ENCODE measurements around the gene SERHL2. TPM values are rescaled to one million over a fixed set of nuclear protein-coding genes. Genes with fewer than 3 reads are reported as not detected.
A peak's percentile ranks its signal among the peaks of the same experiment; 100 is the strongest.
"Not testable (repeated sequence)": the region's sequence is repeated elsewhere in the genome, so short reads cannot be mapped to it uniquely, and the experiment has no call there.

Gene SERHL2
- total RNA-seq, 1 donor from 2014 or later = 1.6 TPM

DNA sequence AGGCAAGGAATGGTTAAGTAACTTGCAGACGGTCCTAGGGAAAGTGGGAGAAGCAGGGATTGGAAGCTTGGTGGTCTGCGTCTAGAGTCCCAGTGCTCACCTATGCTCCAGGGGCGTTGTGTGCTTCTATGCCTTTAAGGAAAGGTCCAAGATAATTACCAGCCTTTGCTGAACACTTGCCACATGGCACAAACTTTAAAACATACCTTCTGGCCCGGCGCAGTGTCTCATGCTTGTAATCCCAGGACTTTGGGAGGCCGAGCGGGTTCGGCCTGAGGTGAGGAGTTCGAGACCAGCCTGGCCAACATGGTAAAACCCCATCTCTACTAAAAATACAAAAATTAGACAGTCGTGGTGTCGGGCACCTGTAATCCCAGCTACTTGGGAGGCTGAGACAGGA lies 58.6 kb downstream of the SERHL2 start:
- DNase-seq (no peak), ATAC-seq (no peak)
- no peaks in the 10 kb centered on the region for H3K27me3 ChIP-seq (ENCODE audit: low read depth)
- H3K9me3 ChIP-seq = no peaks in the 10 kb centered on the region
- peak overlapping the region; percentile 95 for H3K4me3 ChIP-seq
- intact Hi-C loops (cut with DNase I) = no loop called here
- TF ChIP-seq, protein P1, sequence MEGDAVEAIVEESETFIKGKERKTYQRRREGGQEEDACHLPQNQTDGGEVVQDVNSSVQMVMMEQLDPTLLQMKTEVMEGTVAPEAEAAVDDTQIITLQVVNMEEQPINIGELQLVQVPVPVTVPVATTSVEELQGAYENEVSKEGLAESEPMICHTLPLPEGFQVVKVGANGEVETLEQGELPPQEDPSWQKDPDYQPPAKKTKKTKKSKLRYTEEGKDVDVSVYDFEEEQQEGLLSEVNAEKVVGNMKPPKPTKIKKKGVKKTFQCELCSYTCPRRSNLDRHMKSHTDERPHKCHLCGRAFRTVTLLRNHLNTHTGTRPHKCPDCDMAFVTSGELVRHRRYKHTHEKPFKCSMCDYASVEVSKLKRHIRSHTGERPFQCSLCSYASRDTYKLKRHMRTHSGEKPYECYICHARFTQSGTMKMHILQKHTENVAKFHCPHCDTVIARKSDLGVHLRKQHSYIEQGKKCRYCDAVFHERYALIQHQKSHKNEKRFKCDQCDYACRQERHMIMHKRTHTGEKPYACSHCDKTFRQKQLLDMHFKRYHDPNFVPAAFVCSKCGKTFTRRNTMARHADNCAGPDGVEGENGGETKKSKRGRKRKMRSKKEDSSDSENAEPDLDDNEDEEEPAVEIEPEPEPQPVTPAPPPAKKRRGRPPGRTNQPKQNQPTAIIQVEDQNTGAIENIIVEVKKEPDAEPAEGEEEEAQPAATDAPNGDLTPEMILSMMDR (IDR thresholded peaks at IDR 0.05) = no peak
- H3K4me1 ChIP-seq = peaks cover 77% of the 10 kb centered on the region
- H3K27ac ChIP-seq = peak overlapping the region; percentile 97
- peaks cover 19% of the 10 kb centered on the region for H3K36me3 ChIP-seq

DNA sequence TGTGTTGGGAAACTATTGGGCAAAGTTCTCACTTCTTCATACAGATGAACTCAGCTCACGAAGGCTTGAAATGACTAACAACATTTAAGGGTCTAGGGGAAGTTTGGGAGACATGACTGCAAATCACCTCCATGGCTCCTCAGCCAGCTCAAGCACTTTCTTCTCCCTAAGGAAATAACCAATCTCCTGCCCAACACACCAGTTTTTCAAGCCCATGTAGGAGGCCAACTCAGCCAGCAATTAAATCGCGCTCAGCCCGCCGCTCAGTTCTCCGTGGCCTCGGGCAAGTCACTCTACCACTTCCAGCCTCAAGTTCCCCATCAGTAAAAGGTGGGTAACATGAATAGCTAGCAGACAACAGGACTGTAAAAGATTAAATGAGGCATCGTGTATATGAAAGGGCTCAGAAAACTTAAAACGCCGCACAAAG lies 60.1 kb downstream of the SERHL2 start:
- Histone ChIP-seq H3K36me3 (peaks cover 21% of the 10 kb centered on the region), H3K27ac (peak overlapping the region; percentile 97), H3K27me3 (ENCODE audit: low read depth) (no peaks in the 10 kb centered on the region), H3K4me1 (peaks cover 73% of the 10 kb centered on the region), H3K4me3 (peak overlapping the region; percentile 95), H3K9me3 (no peaks in the 10 kb centered on the region)
- intact Hi-C loops (cut with DNase I) = no loop called here
- ATAC-seq = no peak
- DNase-seq = no peak
- TF ChIP-seq, protein P1 (IDR thresholded peaks at IDR 0.05) = no peak

GRCh38 chr22:42614312-42615091 lies 60.7 kb downstream of the SERHL2 start, which contains the start of gene POLDIP3:
TSS of gene POLDIP3 (minus strand) at chr22:42614883. CDS start at chr22:42614857, 26 bp downstream.
- Histone ChIP-seq H3K27me3 (ENCODE audit: low read depth) (no peaks in the 10 kb centered on the region), H3K36me3 (peaks cover 24% of the 10 kb centered on the region), H3K27ac (peak within 1 kb of the TSS; percentile 97), H3K9me3 (no peaks in the 10 kb centered on the region), H3K4me1 (peaks cover 66% of the 10 kb centered on the region), H3K4me3 (peak within 1 kb of the TSS; percentile 95)
- ATAC-seq (peak; percentile 95), DNase-seq (peak; percentile 99)
- intact Hi-C loops (cut with DNase I) = no loop called here
- TF ChIP-seq, protein P1 (IDR thresholded peaks at IDR 0.05) = peak; percentile 37

DNA sequence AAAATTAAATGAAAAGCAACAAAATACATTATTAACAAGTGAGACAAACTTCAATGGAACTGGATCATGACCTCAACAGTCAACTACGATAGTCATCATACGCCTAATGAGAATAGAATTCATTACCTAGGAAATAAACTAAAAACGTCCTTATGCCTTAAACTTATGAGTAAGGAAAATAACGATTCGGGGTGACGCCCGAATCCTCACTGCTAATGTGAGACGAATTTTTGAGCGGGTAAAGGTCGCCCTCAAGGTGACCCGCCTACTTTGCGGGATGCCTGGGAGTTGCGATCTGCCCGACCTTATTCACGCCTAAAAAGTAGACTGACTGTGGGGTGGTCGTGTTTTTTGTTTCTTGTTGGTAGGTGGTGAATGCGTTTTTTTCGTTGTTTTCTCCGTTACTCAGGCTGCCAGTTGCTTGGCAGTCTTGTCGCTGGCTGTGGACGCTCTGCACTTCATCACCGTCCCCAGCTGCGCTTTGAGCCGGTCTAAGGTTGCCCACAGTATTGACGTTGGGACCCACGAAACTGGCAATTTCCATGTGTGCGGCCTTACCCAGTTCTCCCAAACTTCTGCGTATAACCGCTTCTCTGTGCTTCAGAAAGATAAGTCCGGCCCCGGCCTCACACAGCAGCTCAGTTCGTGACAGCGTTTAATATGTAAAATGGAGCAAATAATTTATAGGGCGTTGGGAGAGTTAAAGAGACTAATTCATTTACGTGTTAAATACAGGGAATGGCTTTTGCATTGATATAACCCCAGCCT lies 61.5 kb downstream of the SERHL2 start:
- Histone ChIP-seq H3K9me3 (no peaks in the 10 kb centered on the region), H3K36me3 (peaks cover 27% of the 10 kb centered on the region), H3K4me3 (peak overlapping the region; percentile 95), H3K27ac (peak overlapping the region; percentile 97), H3K27me3 (ENCODE audit: low read depth) (no peaks in the 10 kb centered on the region), H3K4me1 (peaks cover 59% of the 10 kb centered on the region)
- peak; percentile 77 to 80 for ATAC-seq
- intact Hi-C loops (cut with DNase I) = no loop called here
- TF ChIP-seq, protein P1 (IDR thresholded peaks at IDR 0.05) = no peak
- peak; percentile 85 for DNase-seq

DNA sequence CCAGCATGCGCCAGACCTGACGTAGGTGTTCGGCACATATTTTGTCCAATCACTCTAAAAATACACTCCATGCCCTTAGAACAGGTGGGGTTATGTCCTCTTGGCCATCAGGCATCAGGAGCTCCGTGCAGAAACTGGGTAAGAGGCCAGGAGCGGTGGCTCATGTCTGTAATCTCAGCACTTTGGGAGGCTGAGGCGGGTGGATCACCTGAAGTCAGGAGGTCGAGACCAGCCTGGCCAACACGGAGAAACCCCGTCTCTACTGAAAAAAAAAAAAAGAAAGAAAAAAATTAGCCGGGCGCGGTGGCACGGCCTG lies 62.1 kb downstream of the SERHL2 start:
- H3K27me3 ChIP-seq (ENCODE audit: low read depth); DNase-seq; intact Hi-C loops (cut with DNase I); H3K9me3 ChIP-seq: not testable (repeated sequence)
- ATAC-seq = peak; percentile 1 to 16
- peaks cover 53% of the 10 kb centered on the region for H3K4me1 ChIP-seq
- H3K27ac ChIP-seq = peak overlapping the region; percentile 97
- peak overlapping the region; percentile 95 for H3K4me3 ChIP-seq
- peaks cover 32% of the 10 kb centered on the region for H3K36me3 ChIP-seq

All from lower lobe of right lung (tissue), 2 donors.